ENCODE data around the gene CPNE5. TPM values are rescaled to one million over a fixed set of nuclear protein-coding genes. Genes with fewer than 3 reads are reported as not detected.

Gene CPNE5
- total RNA-seq, 4 donors from 2014 or later = 3.0 to 8.3 (median 3.3) TPM; not detected in 1

GRCh38 chr6:36769676-36770499 is 69.4 kb downstream of the CPNE5 start:
- no peaks in the 10 kb centered on the region for H3K9me3 ChIP-seq
- WGBS, 2 donors (ENCODE audit: low coverage in 1 of 2) = 17 to 74% methylated on average over 7 to 18 of the region's 18 CpGs
- peaks cover 0 to 28% (median 2%) of the 10 kb centered on the region in 4 donors for H3K4me1 ChIP-seq
- TF ChIP-seq POLR2A (IDR thresholded peaks at IDR 0.05) = no peak
- TF ChIP-seq POLR2AphosphoS5 (IDR thresholded peaks at IDR 0.05) = no peak
- DNase-seq = no peak
- peak overlapping the region in 1 of 4 donors; percentile 22 for H3K27ac ChIP-seq
- intact Hi-C loops (cut with DNase I; ENCODE audit: low total_unique reads) = loop anchor here (5.0 kb wide), 1 partner anchor 77 kb away; no protein-coding TSS in a partner anchor
- no peaks in the 10 kb centered on the region for H3K27me3 ChIP-seq
- H3K4me3 ChIP-seq = no peak overlapping the region
- in situ Hi-C loops (cut with MboI; ENCODE audit: low pct_ligation_motif_present in 1 of 4, low pct_unique_long_range_greater_than_20kb in 1 of 4, low sequenced_read_pairs in 3 of 4) = loop anchor here (5.0 to 25.0 kb wide), 7 partner anchors 72 to 442 kb away; partner anchors contain the start of gene FGD2 (in 1 of the 4)
- H3K36me3 ChIP-seq = no peaks in the 10 kb centered on the region

- no peak for DNase-seq
- in situ Hi-C loops (cut with MboI; ENCODE audit: low pct_ligation_motif_present in 1 of 4, low pct_unique_long_range_greater_than_20kb in 1 of 4, low sequenced_read_pairs in 3 of 4) = loop anchor here (5.0 to 25.0 kb wide), 4 partner anchors 83 to 443 kb away; partner anchors contain the start of gene FGD2 (in 1 of the 4)
- intact Hi-C loops (cut with DNase I; ENCODE audit: low total_unique reads) = loop anchor here (5.0 kb wide), 1 partner anchor 78 kb away; no protein-coding TSS in a partner anchor
- H3K4me3 ChIP-seq = no peak overlapping the region
- no peak for TF ChIP-seq EP300 (IDR thresholded peaks at IDR 0.05; ENCODE audit: low read depth)
- TF ChIP-seq POLR2AphosphoS5 (IDR thresholded peaks at IDR 0.05) = no peak
- TF ChIP-seq POLR2A (IDR thresholded peaks at IDR 0.05) = no peak
- TF ChIP-seq CTCF (IDR thresholded peaks at IDR 0.05) = no peak
- H3K36me3 ChIP-seq = no peaks in the 10 kb centered on the region
- H3K4me1 ChIP-seq = peaks cover 0 to 28% (median 2%) of the 10 kb centered on the region in 4 donors
- H3K27ac ChIP-seq = peak overlapping the region in 1 of 4 donors; percentile 22
- 61% methylated on average over 7 of the region's 7 CpGs; no CpG with 5 or more reads in 1 of the 2 donors for WGBS, 2 donors (ENCODE audit: low coverage in 1 of 2)
- no peaks in the 10 kb centered on the region for H3K27me3 ChIP-seq
- H3K9me3 ChIP-seq = no peaks in the 10 kb centered on the region
Observed at GRCh38 chr6:36769183-36769675, 70.0 kb downstream of the CPNE5 start.

GRCh38 chr6:36766399-36766945 is 72.8 kb downstream of the CPNE5 start:
- Histone ChIP-seq H3K9me3 (no peaks in the 10 kb centered on the region), H3K4me1 (peaks cover 0 to 28% (median 2%) of the 10 kb centered on the region in 4 donors), H3K4me3 (no peak overlapping the region), H3K27ac (no peak overlapping the region), H3K27me3 (no peaks in the 10 kb centered on the region), H3K36me3 (no peaks in the 10 kb centered on the region)
- DNase-seq = no peak
- TF ChIP-seq POLR2AphosphoS5 (IDR thresholded peaks at IDR 0.05) (no peak), CTCF (IDR thresholded peaks at IDR 0.05) (no peak), POLR2A (IDR thresholded peaks at IDR 0.05) (no peak), EP300 (IDR thresholded peaks at IDR 0.05; ENCODE audit: low read depth) (no peak)
- intact Hi-C loops (cut with DNase I; ENCODE audit: low total_unique reads) (loop anchor here (5.0 kb wide), 1 partner anchor 81 kb away; no protein-coding TSS in a partner anchor), in situ Hi-C loops (cut with MboI; ENCODE audit: low pct_ligation_motif_present in 1 of 4, low pct_unique_long_range_greater_than_20kb in 1 of 4, low sequenced_read_pairs in 3 of 4) (loop anchor here (5.0 to 25.0 kb wide), 4 partner anchors 86 to 446 kb away; partner anchors contain the start of gene FGD2 (in 1 of the 4))
- 71 to 82% methylated on average over 3 to 10 of the region's 10 CpGs for WGBS, 2 donors (ENCODE audit: low coverage in 1 of 2)

GRCh38 chr6:36765594-36766398 is 73.4 kb downstream of the CPNE5 start:
- no peaks in the 10 kb centered on the region for H3K36me3 ChIP-seq
- no peaks in the 10 kb centered on the region for H3K9me3 ChIP-seq
- in situ Hi-C loops (cut with MboI; ENCODE audit: low pct_ligation_motif_present in 1 of 4, low pct_unique_long_range_greater_than_20kb in 1 of 4, low sequenced_read_pairs in 3 of 4) (loop anchor here (5.0 to 25.0 kb wide), 4 partner anchors 87 to 447 kb away; partner anchors contain the start of gene FGD2 (in 1 of the 4)), intact Hi-C loops (cut with DNase I; ENCODE audit: low total_unique reads) (loop anchor here (5.0 kb wide), 1 partner anchor 82 kb away; no protein-coding TSS in a partner anchor)
- H3K4me1 ChIP-seq = peaks cover 0 to 28% (median 2%) of the 10 kb centered on the region in 4 donors
- TF ChIP-seq POLR2A (IDR thresholded peaks at IDR 0.05) = no peak
- no peak for TF ChIP-seq EP300 (IDR thresholded peaks at IDR 0.05; ENCODE audit: low read depth)
- TF ChIP-seq CTCF (IDR thresholded peaks at IDR 0.05) = peak; percentile 81 to 93 (median 89)
- TF ChIP-seq POLR2AphosphoS5 (IDR thresholded peaks at IDR 0.05) = no peak
- H3K27me3 ChIP-seq = no peaks in the 10 kb centered on the region
- no peak overlapping the region for H3K27ac ChIP-seq
- WGBS, 2 donors (ENCODE audit: low coverage in 1 of 2) = 32% methylated on average over 16 of the region's 17 CpGs; no CpG with 5 or more reads in 1 of the 2 donors
- no peak overlapping the region for H3K4me3 ChIP-seq
- peak; percentile 88 for DNase-seq

Data from transverse colon (tissue), 4 donors.